Myocyte (in vitro differentiated cells): ENCODE data around the gene ZSCAN12. TPM values are rescaled to one million over a fixed set of nuclear protein-coding genes. Genes with fewer than 3 reads are reported as not detected.
"Not testable (repeated sequence)": the region's sequence is repeated elsewhere in the genome, so short reads cannot be mapped to it uniquely, and the experiment has no call there.

Source experiments
- DNase-seq: peaks from one replicate; pipeline ENCODE4 v3.0.0-alpha.2; 2012; ENCODE audit warnings: low read depth
- polyA plus RNA-seq: library from polyadenylated mRNA; unstranded; fragments of >200 nt; gene quantifications from one replicate; pipeline ENCODE4 v1.2.1, GENCODE V29; 2012; ENCODE audit warnings: missing spikeins
- total RNA-seq: library from RNA; depleted of rRNA; stranded (reverse); fragments of >200 nt; gene quantifications from 2 replicates; pipeline ENCODE4 v1.2.3, GENCODE V29; 2014

The ZSCAN12 gene
- total RNA-seq: 4.0 TPM in 2 replicates
- polyA plus RNA-seq: 1.5 TPM

DNA sequence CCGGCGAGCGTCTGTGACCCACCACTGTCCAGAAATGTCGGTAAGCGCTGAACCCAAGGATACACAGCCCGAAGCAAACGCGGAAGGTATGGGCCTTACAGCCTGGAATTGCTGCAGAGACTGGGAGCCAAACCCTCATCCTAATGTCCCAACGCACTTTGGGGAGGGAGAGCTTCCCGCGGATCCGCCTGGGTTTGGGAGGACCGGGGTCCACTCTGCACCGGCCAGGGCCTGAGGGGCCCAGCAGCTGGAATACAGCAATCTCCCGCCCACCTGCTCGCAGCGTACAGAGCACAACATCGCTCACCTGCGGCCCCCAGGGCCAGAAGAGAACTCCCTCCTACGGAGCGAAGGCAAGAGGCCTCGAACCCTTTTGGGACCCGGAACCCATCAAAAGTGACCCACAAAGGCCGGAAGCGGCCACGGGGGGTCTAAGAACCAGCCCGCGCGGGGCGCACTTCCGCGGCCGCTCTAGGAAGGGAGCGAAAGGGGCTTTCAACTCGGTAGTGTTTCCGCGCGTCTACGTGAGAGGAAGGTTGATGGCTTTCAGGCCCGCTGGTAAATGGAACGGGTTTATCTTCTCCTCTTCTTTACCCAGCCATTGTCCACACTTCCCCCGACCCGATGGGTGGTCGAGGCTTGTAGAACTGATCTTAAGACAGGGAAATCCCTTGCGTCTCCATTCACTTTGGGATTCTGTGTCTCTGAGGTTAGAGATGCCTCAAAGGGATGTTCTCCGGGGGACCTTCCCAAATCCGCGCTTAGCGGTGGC lies at the start of gene ZSCAN12:
TSS of gene ZSCAN12 (minus strand) at position 398 of the 772 bp plus-strand sequence. CDS start 1,342 bp downstream, outside the sequence.
- peak; percentile 88 for DNase-seq

DNA sequence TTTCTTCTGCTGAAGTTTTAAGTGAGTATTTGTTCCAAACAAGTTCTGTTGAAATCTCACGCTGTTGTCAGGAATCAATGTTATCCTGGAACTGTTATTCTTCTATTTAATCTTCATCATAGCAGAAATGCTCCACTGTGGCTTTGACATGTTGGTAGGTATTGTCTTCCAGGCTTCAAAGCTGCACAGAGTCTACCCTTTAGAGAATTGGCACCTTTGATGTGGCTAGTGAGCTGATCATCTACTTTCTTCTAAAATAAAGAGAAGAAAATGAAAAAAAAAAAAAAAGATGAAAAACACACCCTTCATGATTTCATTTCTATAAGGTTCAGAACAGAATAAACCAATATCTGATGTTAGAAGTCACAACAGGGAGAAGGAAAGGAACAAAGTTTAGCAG lies 49.5 kb upstream of the ZSCAN12 start:
- no peak for DNase-seq

GRCh38 chr6:28447512-28447906 lies 48.0 kb upstream of the ZSCAN12 start:
- DNase-seq: peak; percentile 1

DNA sequence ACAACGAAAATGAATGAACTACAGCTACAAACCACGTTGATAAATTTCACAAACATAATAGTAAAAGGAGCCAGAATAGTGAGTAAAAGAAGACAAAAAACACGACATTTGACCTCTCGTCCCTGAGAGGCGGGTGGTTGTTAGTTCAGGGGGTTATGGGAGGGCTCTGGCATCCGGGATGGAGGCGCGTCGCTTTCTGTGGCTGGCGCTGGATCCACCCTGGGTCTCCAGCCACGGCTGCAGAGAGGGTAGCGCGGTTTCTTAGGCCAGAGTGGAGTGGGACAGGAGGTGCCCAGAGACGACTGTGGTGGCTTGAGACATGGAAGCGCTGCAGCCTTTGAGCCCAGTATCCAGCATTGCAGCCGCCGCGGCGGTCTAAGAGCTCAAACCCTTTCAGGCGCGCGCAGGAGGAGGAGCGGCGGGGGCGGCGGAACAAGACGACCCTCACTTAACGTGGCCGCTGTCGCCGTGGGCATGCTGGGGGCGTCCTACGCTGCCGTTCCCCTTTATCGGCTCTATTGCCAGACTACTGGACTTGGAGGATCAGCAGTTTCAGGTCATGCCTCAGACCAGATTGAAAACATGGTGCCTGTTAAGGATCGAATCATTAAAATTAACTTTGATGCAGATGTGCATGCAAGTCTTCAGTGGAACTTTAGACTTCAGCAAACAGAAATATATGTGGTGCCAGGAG lies 47.4 kb upstream of the ZSCAN12 start:
- peak; percentile 21 for DNase-seq

DNA sequence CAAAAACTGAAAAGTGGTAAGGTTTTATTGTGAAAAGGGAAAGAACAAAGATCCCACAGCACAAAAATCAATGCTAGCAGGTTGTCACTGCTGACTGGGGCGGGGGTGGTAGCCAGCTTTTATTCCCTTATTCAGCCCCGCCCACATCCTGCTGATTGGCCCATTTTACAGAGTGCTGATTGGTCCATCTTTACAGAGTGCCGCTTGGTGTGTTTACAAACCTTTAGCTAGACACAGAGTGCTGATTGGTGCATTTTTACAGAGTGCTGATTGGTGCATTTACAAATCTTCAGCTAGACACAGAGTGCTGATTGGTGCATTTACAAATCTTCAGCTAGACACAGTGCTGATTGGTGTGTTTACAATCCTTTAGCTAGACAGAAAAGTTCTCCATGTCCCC lies 45.2 kb upstream of the ZSCAN12 start:
- DNase-seq: peak; percentile 3

DNA sequence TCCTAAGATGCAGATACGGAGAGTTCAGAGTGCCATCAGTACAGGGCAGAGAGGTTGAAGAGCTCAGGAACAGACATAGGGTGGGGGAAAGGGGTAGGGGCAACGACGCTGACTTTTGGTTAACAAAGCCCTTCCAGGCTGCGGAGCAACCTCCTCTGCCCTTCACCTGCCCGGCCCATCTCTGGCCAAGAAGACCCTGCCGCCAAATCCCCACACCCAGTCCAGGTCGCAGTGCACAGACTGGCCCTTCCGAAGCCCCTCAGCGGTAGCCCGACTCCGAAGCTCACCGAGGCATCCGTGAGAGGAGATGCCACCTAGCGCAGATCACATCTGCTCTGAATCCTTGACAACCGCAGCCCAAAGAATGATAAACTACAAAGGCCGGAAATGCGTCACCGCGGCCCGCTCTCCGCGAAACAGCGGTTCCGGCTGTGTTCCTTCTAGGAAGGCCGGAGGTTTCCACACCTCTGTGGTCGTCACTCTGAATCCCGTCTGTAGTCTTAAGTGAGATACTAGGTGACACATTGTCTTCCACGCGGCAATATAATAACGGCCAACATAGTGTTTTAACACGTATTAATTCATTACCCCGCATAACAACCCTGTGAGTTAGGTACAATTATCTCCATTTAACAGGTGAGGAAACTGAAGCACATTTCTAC lies 43.7 kb upstream of the ZSCAN12 start, which contains the start of gene ZSCAN23:
TSS of gene ZSCAN23 (minus strand) at position 380 of the 662 bp plus-strand sequence. CDS start 7,225 bp downstream, outside the sequence.
- peak; percentile 91 for DNase-seq

DNA sequence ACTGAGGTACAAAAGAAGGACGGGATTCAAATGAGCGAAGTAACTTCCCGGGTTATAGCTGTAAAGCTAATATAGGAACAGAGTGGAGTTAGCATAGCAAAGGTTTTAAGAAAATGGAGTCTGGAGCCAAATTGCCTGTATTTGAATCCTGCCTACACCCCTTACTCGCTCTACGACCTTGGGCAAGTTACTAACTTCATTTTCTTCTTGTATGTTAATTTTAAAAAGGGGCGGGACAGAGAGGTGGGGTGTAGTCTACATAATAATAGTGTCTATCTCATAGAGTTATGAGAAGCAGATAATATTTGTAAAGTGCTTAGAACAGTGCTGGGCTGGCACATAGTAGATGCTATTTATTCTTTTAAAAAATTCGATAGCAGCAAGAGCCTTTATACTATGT lies 43.0 kb upstream of the ZSCAN12 start:
- DNase-seq: no peak

DNA sequence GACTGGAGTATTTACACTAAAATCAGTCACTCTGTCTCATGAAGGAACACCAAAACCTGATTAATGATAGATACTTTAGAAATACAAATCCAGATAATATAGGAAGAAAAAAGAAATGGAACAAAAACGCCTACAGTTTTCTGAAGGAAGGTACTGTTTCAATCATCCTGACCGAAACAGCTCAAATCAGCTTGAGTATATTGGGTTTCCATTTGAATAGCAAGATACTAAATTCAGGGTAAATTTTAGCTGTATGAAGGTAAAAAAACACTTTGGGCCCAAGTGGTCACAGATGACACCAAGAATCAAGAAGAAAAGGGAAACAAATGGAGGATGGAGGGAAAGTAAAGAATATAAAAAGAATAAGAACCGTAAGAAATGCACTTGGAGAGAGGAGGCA lies 36.9 kb upstream of the ZSCAN12 start:
- DNase-seq: no peak

- DNase-seq: no peak
Observed at GRCh38 chr6:28433119-28433518, 33.6 kb upstream of the ZSCAN12 start.

GRCh38 chr6:28429781-28430180 lies 30.2 kb upstream of the ZSCAN12 start:
- DNase-seq: no peak

DNA sequence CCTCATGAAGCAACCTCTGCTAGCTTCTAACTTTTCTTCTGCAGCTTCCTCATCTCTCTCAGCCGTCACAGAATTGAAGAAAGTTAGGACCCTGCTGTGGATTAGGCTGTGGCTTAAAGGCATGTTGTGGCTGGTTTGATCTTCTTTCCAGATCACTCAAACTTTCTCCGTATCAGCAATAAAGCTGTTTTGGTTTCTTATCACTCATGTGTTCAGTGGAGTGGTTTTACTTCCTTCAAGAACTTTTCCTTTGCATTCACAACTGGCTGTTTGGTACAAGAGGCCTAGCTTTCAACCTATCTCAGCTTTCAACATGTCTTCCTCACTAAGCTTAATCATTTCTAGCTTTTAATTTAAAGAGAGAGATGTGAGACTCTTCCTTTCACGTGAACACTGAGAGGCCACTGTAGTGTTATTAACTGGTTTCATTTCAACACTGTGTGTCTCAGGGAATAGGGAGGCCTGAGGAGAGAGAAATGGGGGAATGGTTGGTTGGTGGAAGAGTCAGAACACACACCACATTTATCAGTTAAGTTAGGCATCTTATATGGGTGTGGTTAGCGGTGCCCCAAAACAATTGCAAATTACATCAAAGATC lies 26.5 kb upstream of the ZSCAN12 start:
- no peak for DNase-seq

DNA sequence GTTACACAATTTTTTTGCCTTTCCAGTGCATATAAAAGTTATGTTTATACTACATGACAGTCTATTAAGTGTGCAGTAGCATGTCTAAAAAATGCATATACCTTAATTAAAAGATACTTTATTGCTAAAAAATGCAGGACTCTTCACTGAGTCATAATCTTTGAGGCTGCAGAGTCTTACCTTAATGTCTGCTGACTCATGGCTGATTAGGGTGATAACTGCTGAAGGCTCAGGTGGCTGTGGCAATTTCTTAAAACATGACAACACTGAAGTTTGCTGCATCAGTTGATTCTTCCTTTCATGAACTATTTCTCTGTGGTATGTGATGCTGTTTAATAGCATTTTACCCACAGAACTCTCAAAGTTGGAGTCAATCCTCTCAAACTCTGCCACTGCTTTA lies 24.6 kb upstream of the ZSCAN12 start:
- DNase-seq: no peak

DNA sequence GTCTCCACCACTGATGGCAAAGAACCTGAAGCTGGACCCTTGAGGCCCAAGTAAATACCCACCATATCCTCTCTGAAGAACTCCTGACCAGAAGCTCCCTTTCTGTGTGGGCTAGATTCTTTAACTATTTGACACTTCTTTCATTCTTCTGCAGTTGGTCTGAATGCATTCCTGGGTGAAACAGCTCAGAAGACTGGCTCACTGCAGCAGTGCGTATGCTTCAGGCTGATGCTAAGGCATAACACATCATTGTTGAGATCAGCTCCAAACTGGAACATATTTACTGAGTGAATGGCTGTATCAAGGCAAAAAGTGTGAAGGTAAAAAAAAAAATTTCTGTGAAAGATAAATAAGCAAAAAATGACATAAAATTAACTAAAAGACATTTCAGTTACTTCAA lies 24.0 kb upstream of the ZSCAN12 start:
- DNase-seq: no peak

GRCh38 chr6:28413681-28414080 lies 14.1 kb upstream of the ZSCAN12 start:
- no peak for DNase-seq

DNA sequence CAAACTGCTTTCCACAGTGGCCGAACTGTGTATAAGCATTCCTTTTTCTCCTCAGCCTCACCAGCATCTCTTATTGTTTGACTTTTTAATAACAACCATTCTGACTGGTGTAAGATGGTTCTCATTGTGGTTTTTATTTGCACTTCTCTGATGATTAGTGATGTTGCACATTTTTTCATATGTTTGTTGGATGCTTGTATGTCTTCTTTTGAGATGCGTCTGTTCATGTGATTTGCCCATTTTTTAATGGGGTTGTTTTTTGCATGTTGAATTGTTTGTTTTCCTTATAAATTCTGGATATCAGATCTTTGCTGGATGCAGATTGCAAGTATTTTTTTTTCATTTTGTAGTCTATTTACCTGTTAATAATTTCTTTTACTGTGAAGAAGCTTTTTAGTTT lies 11.2 kb upstream of the ZSCAN12 start:
- no peak for DNase-seq

- no peak for DNase-seq
Observed at GRCh38 chr6:28408076-28408802, 8.7 kb upstream of the ZSCAN12 start.

- DNase-seq: no peak
Observed at GRCh38 chr6:28407401-28407800, 7.9 kb upstream of the ZSCAN12 start.

GRCh38 chr6:28403923-28404322 lies 4.4 kb upstream of the ZSCAN12 start:
- not testable (repeated sequence) for DNase-seq

DNA sequence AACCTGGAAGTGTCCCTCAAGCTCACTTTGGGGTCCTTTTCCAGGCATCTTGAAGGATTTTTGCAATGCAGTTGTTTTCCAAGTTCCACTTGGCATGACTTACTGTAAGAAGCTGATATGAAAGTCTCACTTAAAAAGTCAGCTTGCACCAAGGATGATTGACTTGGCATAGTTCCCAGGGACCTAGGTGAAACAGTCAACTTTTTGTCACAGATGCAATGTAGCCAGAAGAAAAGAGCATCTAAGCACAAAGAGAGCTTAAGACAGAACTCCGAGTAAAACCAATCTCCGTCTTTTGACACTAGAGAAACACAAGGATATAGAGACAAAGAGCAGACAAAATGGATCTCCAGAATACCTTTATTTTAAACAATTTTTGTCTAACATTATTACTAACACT lies 2.6 kb upstream of the ZSCAN12 start:
- no peak for DNase-seq

DNA sequence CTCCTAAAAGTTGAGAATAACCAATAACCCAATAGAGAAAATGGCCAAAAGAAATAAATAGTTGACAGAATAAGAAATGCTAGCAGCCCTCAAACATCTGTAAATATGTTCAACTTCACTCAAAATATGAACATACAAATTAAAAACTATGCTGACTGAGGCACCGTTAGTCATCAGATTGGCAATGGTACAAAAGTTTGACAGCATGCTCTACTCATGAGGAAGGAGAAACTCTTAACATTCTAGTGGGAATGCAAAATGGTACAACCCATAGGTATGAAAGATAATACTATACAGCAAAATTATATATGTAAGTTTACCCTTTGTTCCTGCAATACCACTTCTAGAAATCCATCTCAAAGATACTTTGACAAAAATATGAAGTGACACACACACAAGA lies 1.6 kb upstream of the ZSCAN12 start:
- peak; percentile 9 for DNase-seq

DNA sequence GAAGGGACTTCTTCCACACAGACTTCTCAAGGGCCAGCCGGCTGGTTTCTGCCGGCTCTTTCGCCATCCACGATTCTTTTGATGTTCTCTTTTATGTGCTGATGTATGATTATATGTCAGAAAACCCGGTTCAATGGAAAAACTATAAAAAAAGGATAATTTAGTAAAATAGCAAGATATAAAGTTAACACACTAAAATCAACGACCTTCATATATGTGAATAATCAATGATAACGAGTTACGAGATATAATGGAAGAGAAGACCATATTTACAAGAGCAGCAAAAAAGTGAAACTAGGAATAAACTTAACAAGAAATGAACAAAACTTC lies 540 bp upstream of the ZSCAN12 start:
- DNase-seq: no peak
